Inflammatory macrophage treated with lipopolysaccharide for 1 hour (primary cell): ENCODE results near the gene KRT85.
"Not testable (repeated sequence)": the region's sequence is repeated elsewhere in the genome, so short reads cannot be mapped to it uniquely, and the experiment has no call there.

Experiments used
- DNase-seq, 2 donors: peaks; one replicate each; pipeline ENCODE4 v3.0.0-alpha.2; 2020 to 2022

The KRT85 gene

DNA sequence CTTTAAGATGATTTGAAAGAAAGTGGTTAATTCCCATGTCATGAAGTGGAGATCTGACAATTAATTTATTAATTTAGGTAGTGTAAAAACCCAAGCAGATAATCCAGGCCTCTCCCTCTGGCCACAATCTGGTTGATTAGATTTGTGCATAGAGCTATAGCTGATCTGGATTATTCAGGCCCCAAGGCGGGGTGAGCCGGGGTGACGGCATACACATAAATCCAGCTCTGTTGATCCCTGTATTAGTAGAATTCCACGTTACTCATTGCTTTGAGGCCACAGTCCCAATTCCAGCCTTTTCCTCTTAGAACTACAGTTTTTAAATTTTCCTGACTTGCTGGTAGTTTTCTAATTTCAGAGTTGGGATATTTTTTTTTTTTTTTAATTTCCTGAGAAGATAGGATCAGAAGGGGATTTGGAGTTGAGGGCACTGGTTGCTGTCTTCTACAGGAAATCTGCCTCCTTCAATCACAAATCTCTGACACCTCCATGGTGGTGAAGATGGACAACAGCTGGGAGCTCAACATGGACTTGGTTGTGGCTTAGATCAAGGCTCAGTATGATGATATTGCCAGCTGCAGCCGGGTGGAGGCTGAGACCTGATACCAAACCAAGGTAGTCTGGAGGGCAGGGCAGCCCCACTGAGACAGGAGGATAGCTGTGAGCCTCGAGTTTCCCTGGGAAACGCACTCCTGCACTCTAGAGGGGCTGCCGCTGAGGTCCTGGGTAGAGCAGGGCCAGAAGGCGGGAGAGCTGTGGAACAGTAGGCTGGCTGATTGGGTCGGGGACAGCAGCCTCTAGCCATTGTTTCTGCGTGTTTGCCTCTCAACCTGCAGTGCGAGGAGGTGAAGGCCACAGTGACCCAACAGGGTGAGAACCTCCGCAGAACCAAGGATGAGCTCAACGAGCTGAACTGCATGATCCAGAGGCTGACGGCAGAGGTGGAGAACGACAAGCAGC, 19.4 kb downstream of the KRT85 start:
- no peak for DNase-seq

DNA sequence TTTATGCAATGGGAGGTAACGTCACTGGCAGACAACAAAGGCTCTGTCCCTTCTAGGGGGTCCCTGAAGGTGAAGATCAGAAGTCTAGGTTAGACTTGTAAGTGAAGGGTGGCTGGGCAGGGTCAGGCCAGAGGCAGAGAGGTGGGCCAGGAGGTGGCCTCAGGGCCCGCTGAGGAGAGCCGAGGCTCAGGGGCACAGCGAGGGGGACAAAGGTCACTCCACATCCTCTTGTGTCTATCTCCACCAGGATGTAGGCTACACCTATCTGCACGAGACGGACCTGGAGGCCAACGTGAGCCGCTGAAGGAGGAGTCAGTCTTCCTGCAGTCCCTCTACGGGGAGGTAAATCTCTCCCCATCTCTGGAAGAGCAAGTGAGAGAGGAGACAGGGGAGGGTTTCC, 20.3 kb downstream of the KRT85 start:
- no peak for DNase-seq

GRCh38 chr12:52346593-52346992, 20.7 kb downstream of the KRT85 start:
- DNase-seq = peak; percentile 9 to 52

- DNase-seq = not testable (repeated sequence)
Observed at GRCh38 chr12:52345041-52345440, 22.2 kb downstream of the KRT85 start.

DNA sequence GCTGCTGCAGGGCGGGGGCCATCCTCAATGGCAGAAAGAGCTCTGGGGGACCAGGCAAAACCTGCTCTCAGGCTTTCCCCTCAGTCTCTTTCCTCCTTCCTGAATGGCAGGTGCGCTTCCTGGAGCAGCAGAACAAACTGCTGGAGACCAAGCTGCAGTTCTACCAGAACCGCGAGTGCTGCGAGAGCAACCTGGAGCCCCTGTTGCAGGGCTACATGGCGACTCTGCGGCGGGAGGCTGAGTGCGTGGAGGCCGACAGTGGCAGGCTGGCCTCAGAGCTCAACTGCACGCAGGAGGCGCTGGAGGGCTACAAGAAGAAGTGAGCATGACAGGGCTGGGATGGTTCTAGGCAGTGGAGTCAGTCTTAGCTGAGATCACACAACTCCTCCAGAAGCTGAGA, 23.2 kb downstream of the KRT85 start:
- no peak for DNase-seq

- DNase-seq = no peak
Observed at GRCh38 chr12:52343550-52343949, 23.7 kb downstream of the KRT85 start.

- no peak for DNase-seq
Observed at GRCh38 chr12:52342781-52343490, 24.3 kb downstream of the KRT85 start.

GRCh38 chr12:52341066-52341580, 26.2 kb downstream of the KRT85 start:
- DNase-seq = no peak

DNA sequence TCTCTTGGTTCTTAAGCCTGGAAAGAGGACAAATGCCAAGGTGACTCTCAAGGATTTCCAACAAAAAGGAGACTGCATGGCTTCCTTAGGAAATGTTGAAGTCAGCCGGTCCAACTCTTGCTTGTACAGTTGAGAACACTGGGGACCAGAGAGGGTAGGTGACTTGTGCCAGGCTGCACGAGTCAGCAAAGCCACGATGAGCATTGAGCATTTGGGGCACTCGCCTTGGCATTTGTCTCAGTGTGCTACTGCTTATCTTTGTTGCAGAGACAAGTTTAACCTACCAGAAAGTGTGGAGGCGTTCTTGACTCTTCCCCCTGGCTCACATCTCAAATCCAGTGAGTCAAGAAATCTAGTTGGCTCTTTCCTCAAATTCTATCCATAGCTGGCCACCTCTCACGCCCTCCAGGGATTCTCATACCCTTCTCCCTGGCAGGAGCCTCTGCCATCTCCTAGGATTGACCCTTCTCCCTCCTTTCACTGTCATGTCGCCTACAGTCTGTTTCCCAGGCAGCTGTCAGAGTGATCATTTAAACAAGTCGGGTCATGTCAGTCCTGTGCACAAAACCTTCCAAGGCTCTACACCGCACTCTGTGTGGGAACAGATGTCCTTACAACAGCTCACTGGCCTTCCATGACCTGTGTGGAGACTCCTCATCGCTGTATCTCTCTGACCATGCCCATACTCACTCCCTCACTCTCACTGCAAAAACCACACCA, 28.9 kb downstream of the KRT85 start:
- DNase-seq = no peak

DNA sequence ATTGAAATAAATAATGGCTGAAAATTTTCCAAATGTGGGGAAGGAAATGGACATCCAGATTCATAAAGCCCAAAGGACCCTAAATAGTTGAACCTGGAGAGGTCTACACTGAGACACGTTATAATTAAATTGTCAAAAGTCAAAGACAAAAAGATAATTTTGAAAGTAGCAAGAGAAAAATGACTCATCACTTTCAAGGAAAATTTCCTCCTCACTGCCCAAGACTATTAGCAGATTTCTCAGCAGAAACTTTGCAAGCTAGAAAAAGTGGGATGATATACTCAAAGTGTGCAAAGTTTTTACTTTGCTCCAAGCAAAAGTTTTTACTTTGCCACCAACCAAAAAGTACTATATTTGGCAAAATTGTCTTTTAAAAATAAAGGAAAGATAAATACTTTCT, 30.2 kb downstream of the KRT85 start:
- no peak for DNase-seq

- DNase-seq = no peak
Observed at GRCh38 chr12:52336641-52337040, 30.6 kb downstream of the KRT85 start.

- no peak for DNase-seq
Observed at GRCh38 chr12:52335598-52336262, 31.6 kb downstream of the KRT85 start.

- no peak for DNase-seq
Observed at GRCh38 chr12:52334185-52334584, 33.1 kb downstream of the KRT85 start.

GRCh38 chr12:52333321-52333720, 34.0 kb downstream of the KRT85 start:
- DNase-seq = no peak

DNA sequence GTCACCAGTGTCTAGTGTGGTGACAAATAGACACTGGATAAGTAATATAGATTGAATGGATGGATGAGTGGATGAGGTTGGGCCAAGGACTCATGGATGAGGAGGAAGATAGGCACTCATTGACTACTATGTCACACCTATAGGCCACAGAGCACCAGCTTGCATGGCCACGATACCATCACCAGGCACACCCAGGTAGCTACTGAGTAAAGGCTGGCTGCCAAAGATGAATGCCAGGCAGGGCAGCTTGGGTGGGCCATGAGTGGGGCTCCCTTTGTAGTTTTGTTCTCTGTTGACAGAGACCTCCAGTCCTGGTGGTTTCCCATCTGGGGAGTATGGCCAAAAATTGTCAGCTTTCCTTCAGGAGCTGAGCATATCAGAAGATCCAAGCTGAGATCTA, 34.9 kb downstream of the KRT85 start:
- DNase-seq = no peak

GRCh38 chr12:52331833-52332232, 35.4 kb downstream of the KRT85 start:
- no peak for DNase-seq

- no peak for DNase-seq
Observed at GRCh38 chr12:52331039-52331438, 36.2 kb downstream of the KRT85 start.

GRCh38 chr12:52327830-52328500, 39.3 kb downstream of the KRT85 start:
- no peak for DNase-seq

DNA sequence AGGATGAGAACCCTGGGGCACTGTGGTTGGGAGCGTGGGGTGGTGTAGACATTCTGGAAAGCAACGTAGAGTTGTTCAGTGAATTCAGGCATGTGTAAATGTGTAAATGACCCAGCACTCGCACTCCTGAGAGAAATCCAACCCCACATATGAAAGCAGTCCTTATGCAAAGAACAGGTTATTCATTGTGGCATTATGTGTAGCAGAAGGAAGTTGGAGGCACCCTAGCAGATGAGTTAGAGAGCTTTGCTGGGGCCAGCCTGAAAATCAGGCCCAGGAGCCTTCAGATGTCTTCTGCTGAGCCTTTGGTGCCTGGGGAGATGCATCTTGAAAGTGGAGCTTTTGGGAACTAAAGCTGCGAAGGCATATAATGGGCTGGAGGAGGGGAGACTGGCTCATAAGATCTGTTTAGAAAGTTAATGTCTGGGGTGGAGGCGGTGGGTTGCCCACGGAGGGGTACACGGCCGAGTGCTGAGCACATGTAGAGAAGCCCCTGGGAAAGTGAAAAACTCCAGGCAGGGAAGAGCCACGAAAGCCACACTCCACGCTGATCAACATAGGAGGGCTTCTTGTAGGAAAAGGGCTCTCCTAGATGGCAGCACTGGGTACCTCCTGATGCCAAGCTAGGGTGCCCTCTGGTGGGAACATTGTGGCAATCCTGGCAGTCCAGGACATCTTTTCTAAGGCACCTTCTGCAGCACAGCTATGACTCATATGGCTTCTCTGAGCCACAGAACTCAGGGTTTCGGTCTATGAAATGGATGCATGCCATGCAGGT, 40.0 kb downstream of the KRT85 start:
- peak; percentile 72 to 88 for DNase-seq

- DNase-seq = no peak
Observed at GRCh38 chr12:52324153-52324444, 43.2 kb downstream of the KRT85 start.

- DNase-seq = no peak
Observed at GRCh38 chr12:52323416-52324152, 43.7 kb downstream of the KRT85 start.
